OCI-LY7 (cell line): ENCODE measurements around the gene STMP1.

Source experiments
- EZH2phosphoT487 ChIP-seq: fragments of 200-600 bp; sonication (generic); IDR thresholded peaks from 2 replicates; pipeline ENCODE4 v1.6.1; 2018; ENCODE audit warnings: low read depth, borderline replicate concordance, mild to moderate bottlenecking, mixed run types, antibody characterized with exemption, low read length, moderate library complexity, mixed read lengths
- TF ChIP-seq, protein P1 (sequence below): fragments of 200-600 bp; sonication (generic); conservative IDR thresholded peaks from 2 replicates; pipeline ENCODE4 v1.5.1; 2014; ENCODE audit warnings: mild to moderate bottlenecking, antibody characterized with exemption, low read length, moderate library complexity, mixed read lengths

DNA sequence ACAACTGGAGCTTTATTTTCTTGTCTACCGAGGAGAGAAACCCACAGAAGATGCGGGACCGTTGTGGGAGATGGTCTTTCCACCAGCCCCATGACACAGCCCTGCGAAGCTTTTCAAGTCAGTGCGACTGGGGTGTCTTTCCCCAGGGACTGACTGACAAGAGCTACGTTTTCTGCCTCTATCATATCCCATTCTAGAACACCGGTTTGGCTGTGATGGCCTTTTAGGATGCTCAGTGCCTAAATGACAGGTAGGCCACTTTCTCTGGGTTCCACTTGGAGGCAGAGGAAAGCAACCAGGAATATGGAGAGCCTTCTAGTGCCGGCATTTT, 48.8 kb downstream of the STMP1 start:
- TF ChIP-seq, protein P1, sequence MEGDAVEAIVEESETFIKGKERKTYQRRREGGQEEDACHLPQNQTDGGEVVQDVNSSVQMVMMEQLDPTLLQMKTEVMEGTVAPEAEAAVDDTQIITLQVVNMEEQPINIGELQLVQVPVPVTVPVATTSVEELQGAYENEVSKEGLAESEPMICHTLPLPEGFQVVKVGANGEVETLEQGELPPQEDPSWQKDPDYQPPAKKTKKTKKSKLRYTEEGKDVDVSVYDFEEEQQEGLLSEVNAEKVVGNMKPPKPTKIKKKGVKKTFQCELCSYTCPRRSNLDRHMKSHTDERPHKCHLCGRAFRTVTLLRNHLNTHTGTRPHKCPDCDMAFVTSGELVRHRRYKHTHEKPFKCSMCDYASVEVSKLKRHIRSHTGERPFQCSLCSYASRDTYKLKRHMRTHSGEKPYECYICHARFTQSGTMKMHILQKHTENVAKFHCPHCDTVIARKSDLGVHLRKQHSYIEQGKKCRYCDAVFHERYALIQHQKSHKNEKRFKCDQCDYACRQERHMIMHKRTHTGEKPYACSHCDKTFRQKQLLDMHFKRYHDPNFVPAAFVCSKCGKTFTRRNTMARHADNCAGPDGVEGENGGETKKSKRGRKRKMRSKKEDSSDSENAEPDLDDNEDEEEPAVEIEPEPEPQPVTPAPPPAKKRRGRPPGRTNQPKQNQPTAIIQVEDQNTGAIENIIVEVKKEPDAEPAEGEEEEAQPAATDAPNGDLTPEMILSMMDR, result peak; percentile 19; the same call in 1 of the 2 replicates
- TF ChIP-seq EZH2phosphoT487, result no peak
